ENCODE measurements around the gene ANP32B.
"Not testable (repeated sequence)": the region's sequence is repeated elsewhere in the genome, so short reads cannot be mapped to it uniquely, and the experiment has no call there.

ANP32B gene

DNA sequence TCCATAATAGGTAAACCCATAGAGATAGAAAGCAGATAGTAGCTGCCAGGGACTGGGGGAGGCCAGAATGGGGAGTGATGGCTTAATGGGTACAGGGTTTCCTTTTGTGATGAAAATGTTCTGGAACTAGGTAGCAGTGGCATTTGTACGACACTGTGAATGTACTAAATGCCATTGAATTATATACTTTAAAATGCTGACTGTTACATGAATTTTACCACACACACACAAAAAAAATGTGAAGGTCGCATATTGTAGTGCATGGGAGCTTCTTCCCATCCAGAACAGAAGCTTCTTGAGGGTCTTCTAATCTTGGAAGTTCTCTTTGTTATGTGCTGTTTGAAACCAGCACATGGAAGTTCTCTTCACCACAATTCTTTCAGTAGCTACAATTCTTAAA lies 19.9 kb upstream of the ANP32B start:
- DNase-seq (ENCODE audit: low spot score), result no peak

DNA sequence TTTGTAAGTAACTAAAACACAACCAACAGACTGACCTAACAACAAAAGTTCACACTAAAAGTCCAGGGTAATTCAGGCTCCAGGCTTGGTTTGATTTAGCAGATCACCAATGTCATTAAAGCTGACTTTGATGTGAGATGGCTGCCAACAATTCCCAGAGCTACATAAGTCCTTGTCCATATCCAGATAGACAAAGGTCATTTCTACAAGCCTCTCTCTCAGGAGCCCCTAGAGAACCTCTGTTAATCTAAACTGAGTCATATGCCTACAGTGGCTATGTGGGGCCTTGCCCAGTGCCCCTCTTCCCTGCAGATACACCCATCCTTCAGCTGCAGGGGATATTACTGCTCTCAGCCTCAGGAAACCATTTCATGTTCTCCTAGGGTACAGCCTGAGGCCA lies 18.2 kb upstream of the ANP32B start:
- DNase-seq (ENCODE audit: low spot score), result no peak

- peak; percentile 44 for DNase-seq (ENCODE audit: low spot score)
These were observed 16.6 kb upstream of the ANP32B start for GRCh38 chr9:97966493-97966892.

DNA sequence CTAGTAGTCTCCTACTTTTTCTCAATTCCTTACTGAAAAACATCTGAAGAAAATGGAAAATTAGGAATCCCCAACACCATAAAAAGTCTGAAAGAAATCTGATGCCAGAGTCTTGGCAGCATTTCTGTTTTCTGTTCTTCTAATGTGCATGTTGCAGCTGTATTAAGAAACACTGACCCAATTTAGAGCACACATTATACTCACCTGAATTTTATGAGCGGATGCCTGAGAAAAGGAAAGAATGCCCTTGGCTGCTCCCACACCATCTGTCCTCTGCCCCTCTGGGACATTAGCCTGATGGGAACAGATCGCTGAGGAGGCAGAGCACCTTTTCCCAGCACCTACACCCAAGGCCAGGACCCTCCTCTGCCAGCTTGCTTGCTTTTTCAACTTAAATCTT lies 14.1 kb upstream of the ANP32B start:
- DNase-seq (ENCODE audit: low spot score), result no peak

- DNase-seq (ENCODE audit: low spot score), result no peak
These were observed 13.0 kb upstream of the ANP32B start for GRCh38 chr9:97970165-97970564.

- DNase-seq (ENCODE audit: low spot score), result no peak
These were observed 10.4 kb upstream of the ANP32B start for GRCh38 chr9:97972753-97973152.

DNA sequence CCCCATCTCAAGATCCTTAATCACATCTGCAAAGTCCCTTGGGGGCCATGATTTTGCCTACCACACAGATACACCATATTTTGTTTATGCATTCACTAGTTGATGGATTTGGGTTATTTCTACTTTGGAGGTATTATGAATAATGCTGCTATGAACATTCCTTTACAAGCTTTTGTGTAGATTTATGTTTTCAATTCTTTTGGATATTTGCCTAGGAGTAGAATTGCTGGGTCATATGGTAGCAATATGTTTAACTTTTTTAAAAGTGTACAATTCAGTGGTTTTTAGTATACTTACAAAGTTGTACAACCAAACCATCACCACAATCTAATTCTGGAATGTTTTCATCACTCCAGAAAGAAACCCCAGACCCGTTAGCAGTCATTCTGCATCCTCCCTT lies 7.8 kb upstream of the ANP32B start:
- no peak for DNase-seq (ENCODE audit: low spot score)

GRCh38 chr9:97976633-97977032 lies 6.5 kb upstream of the ANP32B start:
- not testable (repeated sequence) for DNase-seq (ENCODE audit: low spot score)

GRCh38 chr9:97978371-97979130 lies 4.6 kb upstream of the ANP32B start:
- no peak for DNase-seq (ENCODE audit: low spot score)

GRCh38 chr9:97979788-97980478 lies 3.2 kb upstream of the ANP32B start:
- no peak for DNase-seq (ENCODE audit: low spot score)

DNA sequence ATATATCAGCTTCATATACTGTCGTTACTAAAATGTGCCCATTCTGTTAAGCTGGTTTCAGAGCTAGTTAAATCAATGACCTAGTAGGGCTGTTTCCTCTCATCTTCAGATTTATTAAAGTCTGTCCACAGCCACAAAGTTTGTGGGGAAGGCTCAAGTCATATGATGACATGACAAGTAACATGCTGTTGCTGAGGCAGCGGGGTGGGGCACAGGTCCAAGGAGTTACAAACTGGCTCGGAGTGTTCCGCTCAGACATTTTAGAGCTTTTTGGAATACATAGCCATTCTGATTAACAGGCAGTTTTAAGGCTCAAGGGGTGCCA lies 2.7 kb upstream of the ANP32B start:
- no peak for DNase-seq (ENCODE audit: low spot score)

GRCh38 chr9:97980918-97981845 lies 2.0 kb upstream of the ANP32B start:
- DNase-seq (ENCODE audit: low spot score), result no peak

DNA sequence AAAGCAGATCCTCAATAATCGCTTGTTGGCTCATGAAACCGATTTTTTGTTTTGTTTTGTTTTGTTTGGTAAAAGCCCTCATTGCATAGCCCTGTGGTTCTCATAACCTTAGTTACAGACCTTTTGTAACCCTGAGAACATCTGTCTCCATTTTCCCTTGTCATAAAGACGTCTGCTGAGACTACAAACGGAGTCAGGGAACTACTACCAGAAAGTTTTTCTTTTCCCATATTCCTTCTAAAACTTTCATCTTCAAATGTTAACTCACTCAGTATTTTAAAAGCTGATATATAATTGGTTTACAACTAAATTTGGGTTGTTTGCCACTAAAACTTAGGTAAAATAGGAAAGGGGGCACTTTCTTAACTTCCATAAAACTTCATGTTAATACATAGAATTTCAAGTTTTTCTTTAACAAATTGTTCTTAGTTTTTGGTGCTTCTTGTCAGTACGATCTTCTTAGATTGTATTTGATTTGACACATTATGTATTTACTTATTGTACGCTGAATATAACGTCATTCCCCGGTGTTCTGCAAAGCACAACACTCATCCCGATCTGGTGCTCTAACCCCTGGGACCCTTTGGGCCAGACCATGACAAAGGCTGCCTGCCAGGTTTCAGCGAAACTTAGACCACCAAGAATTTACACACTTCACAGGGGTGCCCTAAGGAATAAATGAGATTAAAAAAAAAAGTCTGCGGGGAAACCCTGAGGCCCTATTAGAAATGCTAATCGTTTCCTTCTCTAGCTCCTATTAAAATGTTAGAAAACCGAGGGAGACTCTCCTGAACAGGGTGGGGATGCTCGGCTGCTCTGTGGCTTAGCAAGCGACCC lies 1.1 kb upstream of the ANP32B start:
- DNase-seq (ENCODE audit: low spot score), result no peak

DNA sequence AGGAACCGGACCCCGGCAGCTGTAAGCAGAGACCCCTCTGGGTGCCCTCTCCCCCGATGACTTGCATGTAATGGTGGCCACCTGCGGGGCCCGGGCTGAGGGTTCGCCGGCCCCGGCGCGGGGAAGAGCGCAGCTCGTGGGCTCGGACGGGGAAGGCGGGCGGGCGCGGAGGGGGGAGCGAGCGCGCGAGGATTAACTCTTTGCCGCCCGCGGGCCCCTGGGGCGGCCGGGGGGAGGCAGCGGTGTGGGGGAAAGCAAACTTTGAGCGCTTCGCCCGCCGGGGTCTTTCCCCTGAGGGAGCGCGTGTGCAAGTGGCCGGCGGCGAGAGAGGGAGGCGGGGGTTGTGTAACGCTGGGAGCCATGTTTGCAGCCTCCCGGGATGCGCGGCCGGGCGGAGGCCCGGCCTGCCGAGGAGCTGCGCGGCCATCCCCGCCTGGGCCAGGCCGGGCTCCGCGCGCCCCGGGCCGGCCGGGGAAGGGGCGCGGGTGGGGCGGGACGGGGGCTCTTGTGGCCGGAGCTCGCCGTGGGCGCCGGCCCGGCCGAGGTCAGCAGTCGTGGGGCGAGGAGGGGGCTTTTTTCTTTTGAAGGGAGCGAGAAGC lies 547 bp downstream of the ANP32B start:
- peak; percentile 67 for DNase-seq (ENCODE audit: low spot score)

GRCh38 chr9:97984188-97985057 lies 1.3 kb downstream of the ANP32B start:
- peak; percentile 76 for DNase-seq (ENCODE audit: low spot score)

GRCh38 chr9:97985058-97985861 lies 2.1 kb downstream of the ANP32B start:
- no peak for DNase-seq (ENCODE audit: low spot score)

- peak; percentile 47 for DNase-seq (ENCODE audit: low spot score)
These were observed 4.3 kb downstream of the ANP32B start for GRCh38 chr9:97987487-97987886.

DNA sequence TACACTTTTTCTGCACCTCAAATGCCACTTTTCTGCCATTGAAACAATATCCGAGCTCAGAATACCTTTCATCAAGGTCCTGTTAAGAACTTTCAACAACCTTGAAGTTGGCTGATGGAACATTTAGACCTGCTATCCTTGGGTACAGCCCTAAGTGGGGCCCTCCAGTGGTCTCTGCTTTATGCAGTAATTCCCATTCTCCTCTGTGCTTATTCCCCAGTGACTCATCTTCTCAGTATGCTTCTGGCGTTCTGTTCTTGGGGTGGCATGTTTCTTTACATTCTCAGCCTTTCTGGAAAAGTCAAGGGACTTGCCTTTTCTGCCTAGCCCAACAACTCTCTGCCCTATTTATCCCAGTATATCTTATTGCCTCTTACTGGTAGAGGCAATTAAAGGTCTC lies 7.1 kb downstream of the ANP32B start:
- DNase-seq (ENCODE audit: low spot score), result no peak

GRCh38 chr9:97991818-97992217 lies 8.7 kb downstream of the ANP32B start:
- no peak for DNase-seq (ENCODE audit: low spot score)

DNA sequence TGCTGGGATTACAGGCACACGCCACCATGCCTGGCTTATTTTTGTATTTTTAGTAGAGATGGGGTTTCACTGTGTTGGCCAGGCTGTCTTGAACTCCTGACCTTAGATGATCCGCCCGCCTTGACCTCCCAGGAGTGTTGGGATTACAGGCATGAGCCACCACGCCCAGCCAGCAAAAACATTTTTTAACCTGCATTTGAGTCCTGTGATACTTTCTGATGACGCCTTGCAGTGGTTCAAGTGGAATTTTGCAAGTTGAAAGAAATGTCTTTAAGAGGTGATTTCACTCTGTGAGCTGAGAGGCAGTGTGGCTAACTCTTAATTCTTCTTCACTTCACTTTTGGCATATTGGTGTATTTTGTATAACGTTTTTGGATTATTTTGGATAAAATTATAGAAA lies 9.1 kb downstream of the ANP32B start:
- DNase-seq (ENCODE audit: low spot score), result no peak
